Subcutaneous abdominal adipose tissue (tissue), 5 donors: Measurements from ENCODE around the gene SH2D3A.

ENCODE experiments used
- H3K27ac ChIP-seq: one replicate; pipeline ENCODE4 v1.7.0; 2013; ENCODE audit warnings: low read depth, mild to moderate bottlenecking, inconsistent platforms, low read length, moderate library complexity
- H3K27me3 ChIP-seq, 5 donors: one replicate each; pipeline ENCODE4 v1.7.0; 2013; ENCODE audit warnings: low read length in 5 of 5, inconsistent platforms in 1 of 5; ENCODE audit not compliant: control insufficient read depth in 5 of 5, insufficient read depth in 4 of 5
- H3K36me3 ChIP-seq, 5 donors: one replicate each; pipeline ENCODE4 v1.7.0; 2013; ENCODE audit warnings: low read length in 5 of 5; ENCODE audit not compliant: control insufficient read depth in 5 of 5, insufficient read depth in 5 of 5
- H3K4me1 ChIP-seq, 5 donors: one replicate each; pipeline ENCODE4 v1.7.0; 2013; ENCODE audit warnings: low read length in 5 of 5, mild to moderate bottlenecking in 3 of 5, moderate library complexity in 1 of 5; ENCODE audit not compliant: control insufficient read depth in 5 of 5, insufficient read depth in 5 of 5
- H3K4me3 ChIP-seq, 5 donors: one replicate each; pipeline ENCODE4 v1.7.0; 2013; ENCODE audit warnings: low read length in 5 of 5, low read depth in 1 of 5
- H3K9ac ChIP-seq, 5 donors: one replicate each; pipeline ENCODE4 v1.7.0; 2013; ENCODE audit warnings: low read length in 5 of 5, mild to moderate bottlenecking in 4 of 5, moderate library complexity in 3 of 5
- H3K9me3 ChIP-seq, 5 donors: one replicate each; pipeline ENCODE4 v1.7.0; 2013; ENCODE audit warnings: low read length in 5 of 5; ENCODE audit not compliant: control insufficient read depth in 5 of 5
- donor health status: healthy.
- donor health status: healthy.
- donor health status: healthy.
- donor health status: healthy.
- donor health status: healthy.

Gene SH2D3A

GRCh38 chr19:6734096-6734696 is 33.0 kb downstream of the SH2D3A start:
- Histone ChIP-seq H3K36me3 (peaks cover 0 to 33% (median 28%) of the 10 kb centered on the region in 5 donors), H3K4me3 (no peak overlapping the region), H3K27me3 (no peaks in the 10 kb centered on the region), H3K9ac (no peak overlapping the region), H3K9me3 (no peaks in the 10 kb centered on the region), H3K27ac (no peak overlapping the region), H3K4me1 (peaks cover 8 to 37% (median 32%) of the 10 kb centered on the region in 5 donors)

GRCh38 chr19:6733338-6734095 is 33.7 kb downstream of the SH2D3A start:
- peaks cover 8 to 37% (median 32%) of the 10 kb centered on the region in 5 donors for H3K4me1 ChIP-seq
- no peaks in the 10 kb centered on the region for H3K9me3 ChIP-seq
- no peak overlapping the region for H3K4me3 ChIP-seq
- H3K9ac ChIP-seq = no peak overlapping the region
- no peak overlapping the region for H3K27ac ChIP-seq
- H3K27me3 ChIP-seq = no peaks in the 10 kb centered on the region
- H3K36me3 ChIP-seq = peaks cover 0 to 33% (median 28%) of the 10 kb centered on the region in 5 donors

GRCh38 chr19:6732803-6733337 is 34.4 kb downstream of the SH2D3A start:
- H3K4me1 ChIP-seq = peaks cover 3 to 37% (median 29%) of the 10 kb centered on the region in 5 donors
- H3K4me3 ChIP-seq = no peak overlapping the region
- H3K27ac ChIP-seq = no peak overlapping the region
- H3K27me3 ChIP-seq = no peaks in the 10 kb centered on the region
- H3K9me3 ChIP-seq = no peaks in the 10 kb centered on the region
- H3K36me3 ChIP-seq = peaks cover 0 to 33% (median 28%) of the 10 kb centered on the region in 5 donors
- H3K9ac ChIP-seq = no peak overlapping the region

- no peak overlapping the region for H3K27ac ChIP-seq
- peaks cover 0 to 5% (median 0%) of the 10 kb centered on the region in 5 donors for H3K9me3 ChIP-seq
- peaks cover 0 to 33% (median 28%) of the 10 kb centered on the region in 5 donors for H3K36me3 ChIP-seq
- no peak overlapping the region for H3K4me3 ChIP-seq
- H3K4me1 ChIP-seq = peaks cover 1 to 30% (median 25%) of the 10 kb centered on the region in 5 donors
- no peaks in the 10 kb centered on the region for H3K27me3 ChIP-seq
- no peak overlapping the region for H3K9ac ChIP-seq
These were observed 35.4 kb downstream of the SH2D3A start for GRCh38 chr19:6731822-6732221.

GRCh38 chr19:6730941-6731670 is 36.1 kb downstream of the SH2D3A start:
- H3K9me3 ChIP-seq = peaks cover 0 to 5% (median 0%) of the 10 kb centered on the region in 5 donors
- no peak overlapping the region for H3K4me3 ChIP-seq
- H3K4me1 ChIP-seq = peaks cover 0 to 23% (median 17%) of the 10 kb centered on the region in 5 donors
- H3K27me3 ChIP-seq = no peaks in the 10 kb centered on the region
- H3K36me3 ChIP-seq = peaks cover 0 to 33% (median 28%) of the 10 kb centered on the region in 5 donors
- H3K27ac ChIP-seq = no peak overlapping the region
- H3K9ac ChIP-seq = no peak overlapping the region

- Histone ChIP-seq H3K9me3 (peaks cover 0 to 5% (median 0%) of the 10 kb centered on the region in 5 donors), H3K36me3 (peaks cover 0 to 33% (median 28%) of the 10 kb centered on the region in 5 donors), H3K4me3 (no peak overlapping the region), H3K27me3 (no peaks in the 10 kb centered on the region), H3K27ac (no peak overlapping the region), H3K9ac (no peak overlapping the region), H3K4me1 (peaks cover 0 to 15% (median 10%) of the 10 kb centered on the region in 5 donors)
These were observed 37.0 kb downstream of the SH2D3A start for GRCh38 chr19:6730153-6730804.

GRCh38 chr19:6729573-6730152 is 37.6 kb downstream of the SH2D3A start:
- Histone ChIP-seq H3K27me3 (no peaks in the 10 kb centered on the region), H3K36me3 (peaks cover 0 to 33% (median 28%) of the 10 kb centered on the region in 5 donors), H3K27ac (no peak overlapping the region), H3K4me3 (no peak overlapping the region), H3K4me1 (peaks cover 0 to 15% (median 10%) of the 10 kb centered on the region in 5 donors), H3K9me3 (peaks cover 0 to 5% (median 0%) of the 10 kb centered on the region in 5 donors), H3K9ac (no peak overlapping the region)

GRCh38 chr19:6728346-6728745 is 38.9 kb downstream of the SH2D3A start:
- Histone ChIP-seq H3K36me3 (peaks cover 0 to 27% (median 22%) of the 10 kb centered on the region in 5 donors), H3K27me3 (no peaks in the 10 kb centered on the region), H3K9ac (no peak overlapping the region), H3K4me3 (no peak overlapping the region), H3K4me1 (peaks cover 0 to 22% (median 15%) of the 10 kb centered on the region in 5 donors), H3K9me3 (peaks cover 0 to 5% (median 0%) of the 10 kb centered on the region in 5 donors), H3K27ac (no peak overlapping the region)

GRCh38 chr19:6725513-6726231 is 41.6 kb downstream of the SH2D3A start:
- Histone ChIP-seq H3K27ac (peak overlapping the region; percentile 11), H3K4me1 (peaks cover 3 to 46% (median 36%) of the 10 kb centered on the region in 5 donors), H3K4me3 (no peak overlapping the region), H3K9me3 (peaks cover 0 to 5% (median 0%) of the 10 kb centered on the region in 5 donors), H3K27me3 (no peaks in the 10 kb centered on the region), H3K9ac (no peak overlapping the region), H3K36me3 (peaks cover 0 to 4% (median 0%) of the 10 kb centered on the region in 5 donors)
